HL-60 (cell line): ENCODE data around the gene IKBKG.
"Not testable (repeated sequence)": the region's sequence is repeated elsewhere in the genome, so short reads cannot be mapped to it uniquely, and the experiment has no call there.

ENCODE experiments used
- POLR2AphosphoS5 ChIP-seq: IDR thresholded peaks from 2 replicates; pipeline ENCODE4 v1.6.1; 2012; ENCODE audit warnings: low read depth
- TF ChIP-seq, protein P1 (sequence below): IDR thresholded peaks from one replicate; pipeline ENCODE4 v1.5.1; 2011; ENCODE audit warnings: low read length, control low read depth, inconsistent platforms; ENCODE audit not compliant: insufficient read depth

DNA sequence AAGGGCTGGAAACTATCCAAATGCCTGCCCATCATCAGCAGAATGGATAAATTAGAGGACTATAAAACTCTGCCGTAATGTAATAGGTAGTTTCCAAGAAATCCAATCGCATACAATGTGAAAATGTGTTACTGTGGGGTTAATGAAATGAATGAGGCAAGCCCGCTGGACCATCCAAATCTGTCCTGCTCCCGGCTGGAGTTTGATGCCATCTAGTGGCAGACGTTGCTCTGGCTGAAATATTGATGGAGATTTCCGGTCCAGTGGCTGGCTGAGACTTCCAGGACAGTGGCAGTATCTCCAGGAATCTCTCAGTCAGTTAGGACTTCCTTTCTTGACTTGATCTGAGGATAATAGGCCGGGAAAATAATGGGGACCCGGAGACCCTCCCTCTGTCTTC, 35.6 kb downstream of the IKBKG start:
- TF ChIP-seq, protein P1, sequence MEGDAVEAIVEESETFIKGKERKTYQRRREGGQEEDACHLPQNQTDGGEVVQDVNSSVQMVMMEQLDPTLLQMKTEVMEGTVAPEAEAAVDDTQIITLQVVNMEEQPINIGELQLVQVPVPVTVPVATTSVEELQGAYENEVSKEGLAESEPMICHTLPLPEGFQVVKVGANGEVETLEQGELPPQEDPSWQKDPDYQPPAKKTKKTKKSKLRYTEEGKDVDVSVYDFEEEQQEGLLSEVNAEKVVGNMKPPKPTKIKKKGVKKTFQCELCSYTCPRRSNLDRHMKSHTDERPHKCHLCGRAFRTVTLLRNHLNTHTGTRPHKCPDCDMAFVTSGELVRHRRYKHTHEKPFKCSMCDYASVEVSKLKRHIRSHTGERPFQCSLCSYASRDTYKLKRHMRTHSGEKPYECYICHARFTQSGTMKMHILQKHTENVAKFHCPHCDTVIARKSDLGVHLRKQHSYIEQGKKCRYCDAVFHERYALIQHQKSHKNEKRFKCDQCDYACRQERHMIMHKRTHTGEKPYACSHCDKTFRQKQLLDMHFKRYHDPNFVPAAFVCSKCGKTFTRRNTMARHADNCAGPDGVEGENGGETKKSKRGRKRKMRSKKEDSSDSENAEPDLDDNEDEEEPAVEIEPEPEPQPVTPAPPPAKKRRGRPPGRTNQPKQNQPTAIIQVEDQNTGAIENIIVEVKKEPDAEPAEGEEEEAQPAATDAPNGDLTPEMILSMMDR, result not testable (repeated sequence)
- not testable (repeated sequence) for TF ChIP-seq POLR2AphosphoS5
